ENCODE measurements around the gene AFAP1.

- TF ChIP-seq POLR2A (IDR thresholded peaks at IDR 0.05) (no peak), CTCF (IDR thresholded peaks at IDR 0.05) (no peak)
Measured at GRCh38 chr4:7963691-7964090, 24.0 kb upstream of the AFAP1 start.

All from Peyer's patch (tissue), 4 donors.